ENCODE data around the gene PBRM1.

- no peak for TF ChIP-seq POLR2A (IDR thresholded peaks at IDR 0.05)
- TF ChIP-seq, protein P1, sequence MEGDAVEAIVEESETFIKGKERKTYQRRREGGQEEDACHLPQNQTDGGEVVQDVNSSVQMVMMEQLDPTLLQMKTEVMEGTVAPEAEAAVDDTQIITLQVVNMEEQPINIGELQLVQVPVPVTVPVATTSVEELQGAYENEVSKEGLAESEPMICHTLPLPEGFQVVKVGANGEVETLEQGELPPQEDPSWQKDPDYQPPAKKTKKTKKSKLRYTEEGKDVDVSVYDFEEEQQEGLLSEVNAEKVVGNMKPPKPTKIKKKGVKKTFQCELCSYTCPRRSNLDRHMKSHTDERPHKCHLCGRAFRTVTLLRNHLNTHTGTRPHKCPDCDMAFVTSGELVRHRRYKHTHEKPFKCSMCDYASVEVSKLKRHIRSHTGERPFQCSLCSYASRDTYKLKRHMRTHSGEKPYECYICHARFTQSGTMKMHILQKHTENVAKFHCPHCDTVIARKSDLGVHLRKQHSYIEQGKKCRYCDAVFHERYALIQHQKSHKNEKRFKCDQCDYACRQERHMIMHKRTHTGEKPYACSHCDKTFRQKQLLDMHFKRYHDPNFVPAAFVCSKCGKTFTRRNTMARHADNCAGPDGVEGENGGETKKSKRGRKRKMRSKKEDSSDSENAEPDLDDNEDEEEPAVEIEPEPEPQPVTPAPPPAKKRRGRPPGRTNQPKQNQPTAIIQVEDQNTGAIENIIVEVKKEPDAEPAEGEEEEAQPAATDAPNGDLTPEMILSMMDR (IDR thresholded peaks at IDR 0.05): no peak
Observed at GRCh38 chr3:52625041-52625440, 60.7 kb downstream of the PBRM1 start.
